NCI-H2227 treated with DMSO at 0.1 percent for 48 hours (cell line): ENCODE measurements around the gene TMEM269.
"Not testable (repeated sequence)": the region's sequence is repeated elsewhere in the genome, so short reads cannot be mapped to it uniquely, and the experiment has no call there.

Source experiments
- DNase-seq: peaks from one replicate; lab custom pipeline; 2025; lab: John Stamatoyannopoulos, UW

The TMEM269 gene

DNA sequence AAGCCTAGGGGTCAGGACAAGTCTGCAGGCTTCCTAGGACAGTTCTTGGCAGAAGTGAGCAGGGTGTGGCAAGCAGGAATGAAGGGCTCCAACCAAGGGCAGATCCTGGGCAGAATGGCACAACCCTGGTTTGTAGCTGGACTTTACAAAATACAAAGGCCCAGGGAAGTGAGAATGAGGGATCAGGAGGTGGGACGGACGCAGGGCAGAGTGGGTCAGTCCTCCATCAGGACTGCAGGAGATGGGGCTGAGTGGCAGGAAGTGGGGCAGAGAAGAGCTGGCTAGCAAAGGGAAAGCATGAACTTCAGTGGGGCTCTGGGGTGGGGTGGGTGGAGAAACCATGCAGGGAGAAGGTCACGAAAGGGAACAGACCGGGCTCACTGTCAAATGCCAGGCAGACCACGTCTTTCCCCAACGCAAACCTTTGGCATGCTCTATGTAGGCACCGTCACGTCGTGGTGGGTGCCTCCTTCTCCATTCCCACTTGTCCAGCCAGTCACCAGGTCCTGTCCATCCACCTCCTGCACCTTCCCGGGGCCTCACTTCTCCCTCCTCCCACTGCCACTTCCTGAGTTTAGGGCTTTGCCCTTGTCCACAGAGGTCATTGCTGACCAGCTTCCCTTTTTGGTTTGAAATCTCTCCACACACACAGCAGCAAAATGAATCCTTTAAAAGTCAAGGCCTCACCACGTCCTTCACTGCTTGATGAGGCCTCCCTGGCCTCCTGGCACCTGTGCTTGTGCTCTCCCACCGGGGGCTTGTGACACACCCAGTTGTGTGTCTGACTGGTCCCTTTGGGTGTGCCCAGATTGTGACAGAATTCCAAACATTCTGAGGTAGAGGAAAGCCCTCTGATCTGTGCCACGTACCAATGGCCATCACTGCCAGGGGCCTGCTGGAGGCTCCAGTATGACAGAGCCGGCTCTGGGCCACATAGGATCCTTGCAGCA, 36.1 kb upstream of the TMEM269 start:
- no peak for DNase-seq

DNA sequence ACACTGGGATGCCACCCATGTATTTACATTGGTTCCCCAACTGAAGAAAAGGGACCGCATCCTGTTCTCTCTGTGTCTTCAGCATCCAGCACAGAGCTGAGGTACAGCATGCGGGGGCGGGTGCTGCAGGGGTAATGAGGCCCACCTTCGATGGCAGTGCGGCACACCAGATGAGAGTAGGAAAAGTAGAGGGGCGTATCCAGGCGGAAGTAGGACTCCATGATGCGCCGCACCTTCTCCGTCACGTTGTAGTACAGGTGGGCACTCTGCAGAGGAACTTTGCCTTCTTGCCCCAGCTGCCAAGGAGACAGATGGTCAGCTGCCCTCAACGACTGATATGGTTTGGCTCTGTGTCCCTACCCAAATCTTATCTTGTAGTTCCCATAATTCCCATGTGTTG, 34.8 kb upstream of the TMEM269 start:
- DNase-seq = no peak

DNA sequence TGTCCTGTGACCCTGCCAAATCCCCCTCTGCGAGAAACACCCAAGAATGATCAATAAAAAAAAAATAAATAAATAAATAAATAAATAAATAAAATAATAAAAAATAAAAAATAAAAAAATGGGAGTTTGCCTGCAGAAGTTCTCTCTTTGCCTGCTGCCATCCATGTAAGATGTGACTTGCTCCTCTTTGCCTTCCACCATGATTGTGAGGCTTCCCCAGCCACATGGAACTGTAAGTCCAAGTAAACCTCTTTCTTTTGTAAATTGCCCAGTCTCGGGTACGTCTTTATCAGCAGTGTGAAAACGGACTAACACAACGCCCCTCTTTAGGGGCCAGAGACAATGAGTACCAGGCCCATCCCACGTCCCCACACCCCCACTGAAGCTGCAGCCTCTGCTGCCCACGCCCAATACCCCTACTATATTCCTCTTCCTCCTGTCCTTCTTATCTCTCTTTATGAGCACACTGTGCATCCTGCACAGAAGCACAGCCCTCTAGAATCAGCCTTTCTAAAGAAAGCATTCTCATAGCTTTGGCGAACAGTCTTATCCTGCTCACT, 33.2 kb upstream of the TMEM269 start:
- not testable (repeated sequence) for DNase-seq

DNA sequence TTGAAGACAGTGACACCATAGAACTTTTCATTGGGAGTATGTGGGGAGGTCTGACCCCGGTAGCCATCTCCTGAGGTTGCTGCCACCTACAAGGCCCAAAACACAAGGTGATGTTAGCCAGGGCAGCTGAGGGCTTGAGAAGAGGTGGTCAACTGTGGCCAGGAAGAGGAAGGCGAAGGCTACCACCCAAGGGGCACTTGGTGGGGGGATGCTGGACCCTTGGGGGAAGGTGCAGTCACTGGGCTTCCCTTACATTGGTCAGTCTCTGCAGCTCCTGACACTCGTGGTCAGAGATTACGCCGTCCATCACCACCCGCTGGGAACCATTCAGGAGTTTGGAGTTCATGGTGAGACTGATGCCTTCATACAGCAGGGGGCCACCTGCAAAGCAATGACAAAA, 32.5 kb upstream of the TMEM269 start:
- DNase-seq = no peak

DNA sequence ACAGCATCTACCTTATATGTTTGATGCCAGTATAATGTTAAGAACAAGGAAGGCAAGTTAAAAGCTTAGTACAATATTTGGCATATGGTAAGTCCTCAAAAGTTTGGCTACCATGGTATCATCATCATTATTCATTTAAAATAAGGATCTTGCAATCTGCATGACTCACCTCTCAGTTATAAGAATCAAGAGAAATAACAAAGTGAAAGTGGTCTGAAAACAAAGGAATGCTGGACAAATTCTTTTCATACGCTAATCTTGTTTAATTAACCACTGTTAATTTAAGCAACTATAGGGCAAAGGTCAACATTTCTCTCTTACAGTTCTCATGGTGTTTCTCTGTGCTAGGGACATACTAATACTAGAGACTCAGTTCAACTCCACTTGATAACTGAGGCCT, 31.7 kb upstream of the TMEM269 start:
- DNase-seq = no peak

DNA sequence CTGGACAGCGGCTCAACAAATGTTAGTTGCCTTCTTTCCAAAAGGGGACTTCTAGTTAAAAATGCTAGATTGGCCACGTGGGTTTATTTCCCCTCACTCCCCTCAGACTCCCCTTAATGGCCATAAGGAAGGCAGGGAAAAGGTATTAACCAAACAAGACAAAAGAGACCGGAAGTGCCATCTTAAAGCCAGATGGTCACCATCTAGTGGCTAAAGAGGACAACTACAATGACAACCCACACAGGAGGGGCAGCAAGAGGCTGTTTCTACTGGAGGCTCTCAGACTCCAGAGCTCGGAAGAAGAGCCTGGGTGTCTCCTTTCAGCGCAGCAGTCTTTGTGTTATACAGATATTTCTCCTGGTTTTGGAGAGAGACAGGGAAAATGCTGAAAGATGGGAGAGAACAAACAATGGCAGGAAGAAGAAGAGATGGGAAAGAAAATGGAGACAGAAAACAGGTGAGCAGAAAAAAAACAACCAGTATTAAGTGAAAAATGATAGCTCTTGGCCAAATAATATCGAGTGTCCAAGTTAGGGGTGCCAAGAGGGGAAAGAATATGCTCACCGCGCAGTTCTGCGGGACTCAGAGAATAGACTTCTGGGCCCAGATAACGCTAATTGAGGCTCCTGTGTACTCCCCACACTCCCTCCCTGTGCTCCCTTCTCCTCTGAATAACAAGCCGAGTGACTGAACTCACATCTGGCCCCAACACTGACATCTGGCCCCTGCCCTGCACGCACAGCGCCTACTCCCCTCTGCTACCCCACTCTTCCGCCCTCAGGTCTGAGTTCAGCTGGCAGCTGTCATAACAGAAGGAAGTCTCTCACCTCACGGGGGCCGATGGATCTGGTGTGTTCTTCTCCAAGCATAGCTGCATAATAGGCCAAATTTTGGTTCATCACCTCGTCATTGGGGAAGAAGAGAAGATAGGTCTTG, 27.6 kb upstream of the TMEM269 start:
- DNase-seq = peak; percentile 74

- no peak for DNase-seq
These were observed 26.9 kb upstream of the TMEM269 start for GRCh38 chr1:42757892-42758275.

GRCh38 chr1:42758641-42759040, 26.1 kb upstream of the TMEM269 start:
- no peak for DNase-seq

DNA sequence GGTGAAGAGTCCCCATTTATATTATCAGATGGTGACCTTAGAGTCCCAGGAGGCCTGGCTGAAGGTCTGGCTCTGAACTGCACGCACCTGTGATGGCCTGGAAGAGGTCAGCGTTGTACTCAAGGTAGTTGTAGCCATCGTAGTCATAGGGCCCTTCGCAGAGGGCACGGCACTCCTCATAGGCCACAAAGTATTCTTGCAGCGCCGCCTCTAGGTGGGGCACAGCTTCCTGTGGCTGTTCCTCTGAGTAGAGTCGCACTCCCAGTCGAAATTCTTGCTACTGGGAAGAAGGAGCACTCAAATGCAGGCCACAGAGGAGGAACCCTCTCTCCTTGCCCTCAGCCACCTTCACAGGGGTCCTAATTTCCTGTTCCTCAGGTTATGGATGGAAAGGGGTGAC, 25.7 kb upstream of the TMEM269 start:
- DNase-seq = no peak

DNA sequence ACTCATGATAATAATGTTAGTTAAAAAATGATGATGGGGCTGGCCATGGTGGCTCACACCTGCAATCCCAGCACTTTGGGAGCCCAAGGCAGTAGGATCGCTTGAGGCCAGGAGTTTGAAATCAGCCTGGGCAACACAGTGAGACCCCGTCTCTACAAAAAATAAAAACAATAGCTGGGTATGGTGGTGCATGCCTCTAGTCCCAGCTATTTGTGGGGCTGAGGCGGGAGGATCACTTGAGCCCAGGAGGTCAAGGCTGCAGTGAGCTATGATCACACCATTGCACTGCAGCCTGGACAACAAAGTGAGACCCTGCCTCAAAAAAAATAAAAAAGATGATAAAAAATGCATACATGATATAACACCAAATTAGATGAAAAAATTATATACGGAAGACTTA, 23.2 kb upstream of the TMEM269 start:
- no peak for DNase-seq

DNA sequence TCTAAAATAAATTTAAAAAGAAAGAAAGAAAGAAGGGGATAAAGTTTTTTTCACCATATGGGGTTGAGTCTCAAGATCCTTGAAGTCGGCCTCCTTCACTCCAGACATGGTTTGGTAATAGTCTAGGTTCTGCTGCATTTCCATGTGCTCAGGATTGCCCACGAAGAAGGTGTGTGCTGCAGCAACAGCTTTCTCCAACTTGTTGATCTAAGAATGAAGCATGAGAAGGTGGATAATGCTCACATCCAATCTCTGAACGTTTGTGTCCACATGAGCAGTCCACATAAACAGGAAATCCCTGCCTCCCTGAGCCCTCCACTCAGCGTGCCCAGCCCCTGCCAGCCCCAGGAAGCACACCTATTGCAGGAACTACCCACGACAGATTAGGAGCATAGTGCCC, 22.5 kb upstream of the TMEM269 start:
- DNase-seq = no peak

DNA sequence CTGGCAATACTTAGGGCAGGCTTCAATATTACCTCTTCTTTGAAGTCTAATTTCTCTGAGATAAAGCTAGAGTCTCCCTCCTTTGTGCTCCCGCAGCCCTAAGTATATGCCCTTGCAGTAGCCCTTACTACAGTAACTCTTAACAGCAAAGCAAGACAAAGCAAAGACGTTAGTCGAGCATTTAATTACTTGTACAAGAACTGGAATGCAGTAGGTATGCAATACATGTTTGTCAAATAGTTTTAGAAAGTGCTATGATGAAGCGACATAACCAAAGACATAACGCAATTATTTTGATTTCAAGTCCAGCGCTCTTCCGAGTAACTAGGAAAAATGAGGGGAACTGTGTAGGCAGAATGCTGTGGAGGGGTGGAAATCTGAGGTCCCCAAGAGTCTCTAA, 19.5 kb upstream of the TMEM269 start:
- no peak for DNase-seq

GRCh38 chr1:42765832-42766740, 18.7 kb upstream of the TMEM269 start:
- peak; percentile 44 for DNase-seq

DNA sequence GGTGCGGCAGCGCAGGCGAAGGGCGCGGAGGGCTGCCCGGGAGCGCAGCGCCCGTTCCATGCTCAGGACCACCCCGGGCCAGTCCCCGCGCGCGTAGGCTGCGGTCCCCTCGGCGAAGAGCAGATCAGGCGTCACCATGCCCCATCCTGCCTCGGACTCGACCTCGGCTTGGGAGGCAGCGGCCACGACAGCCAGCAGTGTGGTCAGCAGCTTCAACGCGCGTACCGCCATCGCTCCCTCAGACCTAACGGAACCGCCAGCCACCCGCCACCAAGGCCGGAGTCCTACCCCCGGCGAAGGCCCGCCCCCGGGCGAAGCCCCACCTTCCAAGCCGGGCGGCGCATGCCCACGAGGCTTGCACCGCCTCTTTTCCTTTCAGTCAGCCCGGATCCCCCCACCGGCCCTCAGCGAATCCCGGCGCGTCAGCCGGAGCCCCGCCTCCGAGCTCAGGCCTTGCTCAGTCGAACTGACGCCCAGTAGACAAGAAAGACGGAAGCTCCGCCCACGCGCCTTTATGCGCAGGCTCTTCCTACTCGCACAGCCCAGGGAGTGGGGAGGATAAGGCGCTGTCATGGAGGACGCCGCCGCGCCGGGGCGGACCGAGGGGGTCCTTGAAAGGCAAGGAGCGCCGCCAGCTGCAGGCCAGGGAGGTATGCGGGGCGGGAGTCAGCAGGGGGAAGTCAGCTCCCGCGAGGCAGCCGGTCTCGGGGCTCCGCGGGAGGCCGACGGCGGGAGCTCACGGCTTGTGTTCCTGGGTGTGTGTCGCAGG, 17.9 kb upstream of the TMEM269 start, which contains the start of the genes C1orf50 and P3H1:
TSS of gene C1orf50 (plus strand) at position 509 of the 769 bp plus-strand sequence. CDS start at position 572, 63 bp downstream.
TSS of gene P3H1 (minus strand) at position 288 of the 769 bp plus-strand sequence. CDS start at position 231, 57 bp downstream.
- DNase-seq = peak; percentile 99

DNA sequence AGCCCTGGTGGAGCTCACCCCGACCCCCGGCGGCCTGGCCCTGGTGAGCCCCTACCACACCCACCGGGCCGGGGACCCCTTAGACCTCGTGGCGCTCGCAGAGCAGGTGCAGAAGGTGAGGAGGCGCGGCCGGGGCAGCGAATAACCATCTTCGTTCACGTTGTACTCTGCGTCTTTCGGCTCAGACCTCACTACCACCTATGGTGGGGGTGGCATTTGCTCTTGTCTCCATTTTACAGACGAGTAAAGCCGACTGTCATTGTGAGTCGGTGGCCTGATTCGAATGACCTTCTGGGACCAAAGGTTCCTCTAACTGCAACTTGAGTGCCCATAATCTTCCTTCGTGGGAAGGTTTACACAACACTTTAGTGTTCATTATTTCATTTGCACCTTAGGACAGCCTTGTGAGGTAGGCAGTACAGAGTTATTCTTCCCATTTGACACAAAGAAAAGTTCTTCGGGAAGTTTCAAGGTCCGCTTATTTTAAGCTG, 17.2 kb upstream of the TMEM269 start:
- DNase-seq = no peak

DNA sequence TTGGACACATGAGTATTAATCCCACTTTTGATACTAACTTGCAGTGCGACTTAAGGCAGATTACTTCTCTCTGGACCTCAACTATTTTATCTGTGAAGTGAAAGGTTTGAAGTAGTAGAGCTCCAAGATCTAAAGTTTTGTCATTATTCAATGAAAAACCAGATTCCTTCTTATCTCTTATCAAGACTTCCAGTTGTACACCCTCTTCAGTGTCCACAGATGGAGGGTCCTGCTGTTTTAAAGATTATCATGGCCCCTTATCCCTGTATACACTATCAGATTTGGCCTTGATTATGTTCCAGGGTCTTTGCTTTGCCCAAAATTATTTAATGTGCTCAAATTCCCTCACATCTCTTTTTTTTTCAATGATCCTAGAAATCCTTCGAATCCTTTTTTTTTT, 16.6 kb upstream of the TMEM269 start:
- DNase-seq = no peak

DNA sequence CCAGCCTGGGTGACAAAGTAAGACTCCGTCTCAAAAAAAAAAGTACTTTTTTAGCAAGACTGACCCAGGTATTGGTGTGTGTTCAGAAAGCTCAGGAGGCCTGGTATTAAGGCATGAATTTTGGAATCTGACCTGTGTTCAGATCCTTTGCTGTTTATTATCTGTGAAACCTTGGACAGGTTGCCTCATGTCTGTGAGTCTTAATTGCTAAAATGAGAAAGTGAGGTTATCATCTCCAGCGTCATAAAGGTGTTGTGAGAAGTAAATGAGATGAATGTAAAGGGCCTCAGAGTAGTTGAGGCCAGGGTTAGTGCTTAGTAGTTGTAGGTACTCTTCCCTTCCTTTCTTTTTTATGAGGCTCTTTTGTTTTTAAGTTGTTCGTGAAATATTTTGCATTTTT, 15.0 kb upstream of the TMEM269 start:
- no peak for DNase-seq

- no peak for DNase-seq
These were observed 11.4 kb upstream of the TMEM269 start for GRCh38 chr1:42773420-42773819.

- DNase-seq = no peak
These were observed 9.8 kb upstream of the TMEM269 start for GRCh38 chr1:42774928-42775526.

DNA sequence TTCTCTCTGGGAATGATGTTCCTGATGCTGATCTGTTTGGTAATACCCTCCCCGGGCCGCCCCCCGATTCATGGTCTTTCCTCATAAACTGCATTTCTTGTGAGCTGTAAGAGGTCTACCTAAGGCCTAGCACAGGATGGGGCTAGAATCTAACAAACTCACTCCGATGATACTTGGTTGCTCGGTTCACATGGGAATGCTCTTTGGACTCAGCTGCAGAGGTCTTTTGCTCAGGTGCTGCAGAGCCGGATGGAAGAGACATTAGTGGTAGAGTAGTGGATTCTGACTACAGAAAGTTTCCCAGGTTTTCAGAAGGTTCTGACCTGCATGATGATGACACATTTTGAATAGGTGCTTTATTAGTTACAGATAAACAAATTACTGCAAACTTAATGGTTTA, 8.3 kb upstream of the TMEM269 start:
- no peak for DNase-seq
